Vagina (tissue), 2 donors: ENCODE results near the gene EHBP1.

Experiments used
- POLR2A ChIP-seq, 2 donors: fragments of 450-650 bp; IDR thresholded peaks; one replicate each; pipeline ENCODE4 v1.6.1; 2017; ENCODE audit warnings: antibody characterized with exemption in 2 of 2, mild to moderate bottlenecking in 2 of 2, moderate library complexity in 2 of 2
- TF ChIP-seq, protein P1 (sequence below), 3 experiments: fragments of 450-650 bp in 2 of 3; fragments of 200-600 bp in 1 of 3; sonication (generic) in 1 of 3; IDR thresholded peaks; one replicate each; pipeline ENCODE4 v1.5.1; 2017 to 2019; ENCODE audit warnings: antibody characterized with exemption in 3 of 3, mild to moderate bottlenecking in 2 of 3, moderate library complexity in 2 of 3

DNA sequence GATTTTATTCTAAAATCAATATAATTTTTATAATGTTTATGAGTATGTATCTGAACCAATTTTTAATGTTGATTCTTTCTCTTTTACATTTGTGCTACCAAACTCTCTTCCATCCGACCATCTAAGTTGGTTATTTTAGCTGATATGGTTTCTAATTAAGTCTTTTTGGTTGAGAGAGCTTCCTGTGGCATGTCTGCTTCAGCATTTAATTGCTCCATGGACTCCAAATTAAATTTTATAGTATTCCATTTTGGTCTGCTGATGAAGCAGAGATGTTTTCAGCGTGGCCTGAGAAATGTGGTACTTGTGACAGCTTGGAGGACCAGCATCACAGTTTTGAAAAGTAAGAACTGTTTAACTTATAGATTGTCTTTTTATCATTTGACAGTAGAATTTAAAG, 105.6 kb downstream of the EHBP1 start:
- TF ChIP-seq POLR2A (IDR thresholded peaks at IDR 0.05), result no peak
- TF ChIP-seq, protein P1, sequence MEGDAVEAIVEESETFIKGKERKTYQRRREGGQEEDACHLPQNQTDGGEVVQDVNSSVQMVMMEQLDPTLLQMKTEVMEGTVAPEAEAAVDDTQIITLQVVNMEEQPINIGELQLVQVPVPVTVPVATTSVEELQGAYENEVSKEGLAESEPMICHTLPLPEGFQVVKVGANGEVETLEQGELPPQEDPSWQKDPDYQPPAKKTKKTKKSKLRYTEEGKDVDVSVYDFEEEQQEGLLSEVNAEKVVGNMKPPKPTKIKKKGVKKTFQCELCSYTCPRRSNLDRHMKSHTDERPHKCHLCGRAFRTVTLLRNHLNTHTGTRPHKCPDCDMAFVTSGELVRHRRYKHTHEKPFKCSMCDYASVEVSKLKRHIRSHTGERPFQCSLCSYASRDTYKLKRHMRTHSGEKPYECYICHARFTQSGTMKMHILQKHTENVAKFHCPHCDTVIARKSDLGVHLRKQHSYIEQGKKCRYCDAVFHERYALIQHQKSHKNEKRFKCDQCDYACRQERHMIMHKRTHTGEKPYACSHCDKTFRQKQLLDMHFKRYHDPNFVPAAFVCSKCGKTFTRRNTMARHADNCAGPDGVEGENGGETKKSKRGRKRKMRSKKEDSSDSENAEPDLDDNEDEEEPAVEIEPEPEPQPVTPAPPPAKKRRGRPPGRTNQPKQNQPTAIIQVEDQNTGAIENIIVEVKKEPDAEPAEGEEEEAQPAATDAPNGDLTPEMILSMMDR (IDR thresholded peaks at IDR 0.05), result no peak
